Stimulated activated naive CD8-positive, alpha-beta T cell treated with anti-CD3 and anti-CD28 coated beads, Interleukin-15, amount 100 ng/mL, for 72 hours (primary cell): ENCODE measurements around the gene TASP1.

Experiments
- ATAC-seq: fragments of 150-1000 bp; cut with Tn5 transposase; 2 replicates; pipeline ENCODE4 v1.10.0; 2021; ENCODE audit warnings: mild to moderate bottlenecking, moderate library complexity
- DNase-seq, 2 donors: peaks; one replicate each; pipeline ENCODE4 v3.0.0; 2021 to 2022
- H3K27ac Mint-ChIP-seq, 2 donors: one replicate each; pipeline ENCODE4 v1.8.0; 2022; ENCODE audit warnings: mild to moderate bottlenecking in 2 of 2, mixed read lengths in 2 of 2, moderate library complexity in 2 of 2
- H3K27me3 Mint-ChIP-seq: one replicate; pipeline ENCODE4 v1.8.0; 2022; ENCODE audit warnings: mixed read lengths
- H3K4me1 Mint-ChIP-seq: one replicate; pipeline ENCODE4 v1.8.0; 2022; ENCODE audit warnings: mild to moderate bottlenecking, mixed read lengths
- H3K4me3 Mint-ChIP-seq, 2 donors: one replicate each; pipeline ENCODE4 v1.8.0; 2022; ENCODE audit warnings: mild to moderate bottlenecking in 2 of 2, mixed read lengths in 2 of 2, moderate library complexity in 1 of 2
- H3K9me3 Mint-ChIP-seq, 2 donors: one replicate each; pipeline ENCODE4 v1.8.0; 2022; ENCODE audit warnings: mixed read lengths in 2 of 2

Gene TASP1

GRCh38 chr20:13461849-13462458, 176.8 kb downstream of the TASP1 start:
- no peaks in the 10 kb centered on the region for H3K9me3 Mint-ChIP-seq
- H3K27me3 Mint-ChIP-seq: no peaks in the 10 kb centered on the region
- DNase-seq (no peak), ATAC-seq (no peak)
- H3K27ac Mint-ChIP-seq: no peak overlapping the region
- H3K4me3 Mint-ChIP-seq: no peak overlapping the region
- no peaks in the 10 kb centered on the region for H3K4me1 Mint-ChIP-seq

- H3K4me1 Mint-ChIP-seq: no peaks in the 10 kb centered on the region
- H3K27ac Mint-ChIP-seq: no peak overlapping the region
- H3K27me3 Mint-ChIP-seq: no peaks in the 10 kb centered on the region
- H3K9me3 Mint-ChIP-seq: no peaks in the 10 kb centered on the region
- ATAC-seq (peak; percentile 55), DNase-seq (peak in 1 of 2 donors; percentile 9)
- H3K4me3 Mint-ChIP-seq: no peak overlapping the region
Measured at GRCh38 chr20:13458860-13459451, 179.8 kb downstream of the TASP1 start.

- ATAC-seq: no peak
- Mint-ChIP-seq H3K9me3 (peaks cover 9 to 13% of the 10 kb centered on the region in 2 donors), H3K4me1 (no peaks in the 10 kb centered on the region), H3K4me3 (no peak overlapping the region), H3K27ac (no peak overlapping the region), H3K27me3 (no peaks in the 10 kb centered on the region)
- DNase-seq: no peak
Measured at GRCh38 chr20:13457487-13457886, 181.2 kb downstream of the TASP1 start.

GRCh38 chr20:13455713-13456112, 183.0 kb downstream of the TASP1 start:
- Mint-ChIP-seq H3K27me3 (no peaks in the 10 kb centered on the region), H3K27ac (peak overlapping the region in 1 of 2 donors; percentile 55), H3K9me3 (peaks cover 9 to 13% of the 10 kb centered on the region in 2 donors), H3K4me1 (no peaks in the 10 kb centered on the region), H3K4me3 (no peak overlapping the region)
- ATAC-seq (no peak), DNase-seq (no peak)

GRCh38 chr20:13453367-13453766, 185.4 kb downstream of the TASP1 start:
- no peaks in the 10 kb centered on the region for H3K4me1 Mint-ChIP-seq
- no peaks in the 10 kb centered on the region for H3K27me3 Mint-ChIP-seq
- DNase-seq (no peak), ATAC-seq (no peak)
- H3K9me3 Mint-ChIP-seq: peaks cover 9 to 13% of the 10 kb centered on the region in 2 donors
- H3K4me3 Mint-ChIP-seq: no peak overlapping the region
- no peak overlapping the region for H3K27ac Mint-ChIP-seq

GRCh38 chr20:13452470-13453124, 186.1 kb downstream of the TASP1 start:
- Mint-ChIP-seq H3K4me3 (no peak overlapping the region), H3K27me3 (no peaks in the 10 kb centered on the region)

GRCh38 chr20:13449868-13450434, 188.8 kb downstream of the TASP1 start:
- Mint-ChIP-seq H3K4me3 (no peak overlapping the region), H3K27ac (no peak overlapping the region), H3K27me3 (no peaks in the 10 kb centered on the region), H3K4me1 (no peaks in the 10 kb centered on the region), H3K9me3 (peaks cover 9 to 13% of the 10 kb centered on the region in 2 donors)
- no peak for ATAC-seq
- DNase-seq: no peak

More at GRCh38 chr20:13452470-13453124, 186.1 kb downstream of the TASP1 start:
- ATAC-seq: no peak
- peak overlapping the region in 1 of 2 donors; percentile 7 for H3K27ac Mint-ChIP-seq
- H3K4me1 Mint-ChIP-seq: no peaks in the 10 kb centered on the region
- DNase-seq: no peak
- H3K9me3 Mint-ChIP-seq: peaks cover 9 to 13% of the 10 kb centered on the region in 2 donors

- no peak for ATAC-seq
- Mint-ChIP-seq H3K4me3 (no peak overlapping the region), H3K9me3 (peaks cover under 1 to 1% of the 10 kb centered on the region in 2 donors), H3K27me3 (no peaks in the 10 kb centered on the region), H3K27ac (no peak overlapping the region), H3K4me1 (no peaks in the 10 kb centered on the region)
- no peak for DNase-seq
Measured at GRCh38 chr20:13447385-13448180, 191.1 kb downstream of the TASP1 start.

- Mint-ChIP-seq H3K4me3 (no peak overlapping the region), H3K9me3 (peaks cover 20 to 29% of the 10 kb centered on the region in 2 donors), H3K27ac (no peak overlapping the region), H3K4me1 (no peaks in the 10 kb centered on the region), H3K27me3 (no peaks in the 10 kb centered on the region)
- ATAC-seq (no peak), DNase-seq (no peak)
Measured at GRCh38 chr20:13443690-13444089, 195.0 kb downstream of the TASP1 start.

GRCh38 chr20:13442986-13443385, 195.7 kb downstream of the TASP1 start:
- no peak overlapping the region for H3K27ac Mint-ChIP-seq
- no peaks in the 10 kb centered on the region for H3K27me3 Mint-ChIP-seq
- ATAC-seq: no peak
- no peaks in the 10 kb centered on the region for H3K4me1 Mint-ChIP-seq
- H3K4me3 Mint-ChIP-seq: no peak overlapping the region
- H3K9me3 Mint-ChIP-seq: peaks cover 20 to 29% of the 10 kb centered on the region in 2 donors
- DNase-seq: no peak

- Mint-ChIP-seq H3K4me1 (no peaks in the 10 kb centered on the region), H3K4me3 (no peak overlapping the region), H3K27ac (no peak overlapping the region), H3K9me3 (peaks cover 20 to 29% of the 10 kb centered on the region in 2 donors), H3K27me3 (no peaks in the 10 kb centered on the region)
- ATAC-seq (no peak), DNase-seq (no peak)
Measured at GRCh38 chr20:13441388-13441787, 197.3 kb downstream of the TASP1 start.

- Mint-ChIP-seq H3K9me3 (peaks cover 19% of the 10 kb centered on the region in 2 donors), H3K4me1 (peaks cover 1% of the 10 kb centered on the region), H3K27ac (no peak overlapping the region), H3K4me3 (no peak overlapping the region), H3K27me3 (no peaks in the 10 kb centered on the region)
- ATAC-seq: no peak
- DNase-seq: no peak
Measured at GRCh38 chr20:13436530-13436929, 202.2 kb downstream of the TASP1 start.

- DNase-seq (no peak), ATAC-seq (no peak)
- no peaks in the 10 kb centered on the region for H3K27me3 Mint-ChIP-seq
- peaks cover 8 to 18% of the 10 kb centered on the region in 2 donors for H3K9me3 Mint-ChIP-seq
- H3K4me3 Mint-ChIP-seq: no peak overlapping the region
- H3K27ac Mint-ChIP-seq: no peak overlapping the region
- H3K4me1 Mint-ChIP-seq: peaks cover 22% of the 10 kb centered on the region
Measured at GRCh38 chr20:13432126-13432525, 206.6 kb downstream of the TASP1 start.

- Mint-ChIP-seq H3K4me1 (peaks cover 22% of the 10 kb centered on the region), H3K27me3 (no peaks in the 10 kb centered on the region), H3K27ac (peak overlapping the region; percentile 22 to 84), H3K4me3 (peak overlapping the region in 1 of 2 donors; percentile 46), H3K9me3 (peaks cover 8 to 18% of the 10 kb centered on the region in 2 donors)
- peak; percentile 98 for ATAC-seq
- DNase-seq: peak; percentile 44 to 68
Measured at GRCh38 chr20:13430346-13431002, 208.3 kb downstream of the TASP1 start.

GRCh38 chr20:13428684-13429083, 210.0 kb downstream of the TASP1 start:
- Mint-ChIP-seq H3K27ac (no peak overlapping the region), H3K9me3 (peaks cover 8 to 18% of the 10 kb centered on the region in 2 donors), H3K4me1 (peaks cover 22% of the 10 kb centered on the region), H3K4me3 (no peak overlapping the region), H3K27me3 (no peaks in the 10 kb centered on the region)
- no peak for ATAC-seq
- no peak for DNase-seq
